Activated CD4-positive, alpha-beta T cell treated with anti-CD3 and anti-CD28 coated beads, Interleukin-2, amount 50 U/mL, for 4 hours (primary cell): ENCODE results near the gene TPD52L2.
"Not testable (repeated sequence)": the region's sequence is repeated elsewhere in the genome, so short reads cannot be mapped to it uniquely, and the experiment has no call there.

Experiments
- DNase-seq, 2 experiments: peaks; one replicate each; pipeline ENCODE4 v3.0.0-alpha.2; 2020

The TPD52L2 gene

GRCh38 chr20:63836458-63837344 lies 28.4 kb upstream of the TPD52L2 start:
- no peak for DNase-seq

GRCh38 chr20:63837479-63837878 lies 27.6 kb upstream of the TPD52L2 start:
- no peak for DNase-seq

GRCh38 chr20:63839620-63840019 lies 25.4 kb upstream of the TPD52L2 start:
- DNase-seq: no peak

- no peak for DNase-seq
Observed at GRCh38 chr20:63840405-63840828, 24.7 kb upstream of the TPD52L2 start.

GRCh38 chr20:63842258-63842657 lies 22.8 kb upstream of the TPD52L2 start:
- DNase-seq: no peak

- no peak for DNase-seq
Observed at GRCh38 chr20:63843222-63843621, 21.8 kb upstream of the TPD52L2 start.

GRCh38 chr20:63843778-63844177 lies 21.3 kb upstream of the TPD52L2 start:
- DNase-seq: no peak

- no peak for DNase-seq
Observed at GRCh38 chr20:63844511-63844991, 20.5 kb upstream of the TPD52L2 start.

GRCh38 chr20:63846128-63846771 lies 18.8 kb upstream of the TPD52L2 start:
- DNase-seq: no peak

- DNase-seq: no peak
Observed at GRCh38 chr20:63846888-63847236, 18.2 kb upstream of the TPD52L2 start.

- no peak for DNase-seq
Observed at GRCh38 chr20:63847237-63848002, 17.6 kb upstream of the TPD52L2 start.

GRCh38 chr20:63848003-63848911 lies 16.8 kb upstream of the TPD52L2 start:
- DNase-seq: no peak

- no peak for DNase-seq
Observed at GRCh38 chr20:63850689-63851547, 14.2 kb upstream of the TPD52L2 start.

GRCh38 chr20:63851548-63851943 lies 13.5 kb upstream of the TPD52L2 start:
- not testable (repeated sequence) for DNase-seq

- DNase-seq: not testable (repeated sequence)
Observed at GRCh38 chr20:63853733-63854068, 11.4 kb upstream of the TPD52L2 start.

- no peak for DNase-seq
Observed at GRCh38 chr20:63854069-63854765, 10.9 kb upstream of the TPD52L2 start.

GRCh38 chr20:63854766-63855362 lies 10.2 kb upstream of the TPD52L2 start:
- no peak for DNase-seq

GRCh38 chr20:63855363-63856097 lies 9.5 kb upstream of the TPD52L2 start:
- no peak for DNase-seq

GRCh38 chr20:63856098-63856511 lies 9.0 kb upstream of the TPD52L2 start:
- no peak for DNase-seq
